ENCODE data around the gene PDE11A.

DNA sequence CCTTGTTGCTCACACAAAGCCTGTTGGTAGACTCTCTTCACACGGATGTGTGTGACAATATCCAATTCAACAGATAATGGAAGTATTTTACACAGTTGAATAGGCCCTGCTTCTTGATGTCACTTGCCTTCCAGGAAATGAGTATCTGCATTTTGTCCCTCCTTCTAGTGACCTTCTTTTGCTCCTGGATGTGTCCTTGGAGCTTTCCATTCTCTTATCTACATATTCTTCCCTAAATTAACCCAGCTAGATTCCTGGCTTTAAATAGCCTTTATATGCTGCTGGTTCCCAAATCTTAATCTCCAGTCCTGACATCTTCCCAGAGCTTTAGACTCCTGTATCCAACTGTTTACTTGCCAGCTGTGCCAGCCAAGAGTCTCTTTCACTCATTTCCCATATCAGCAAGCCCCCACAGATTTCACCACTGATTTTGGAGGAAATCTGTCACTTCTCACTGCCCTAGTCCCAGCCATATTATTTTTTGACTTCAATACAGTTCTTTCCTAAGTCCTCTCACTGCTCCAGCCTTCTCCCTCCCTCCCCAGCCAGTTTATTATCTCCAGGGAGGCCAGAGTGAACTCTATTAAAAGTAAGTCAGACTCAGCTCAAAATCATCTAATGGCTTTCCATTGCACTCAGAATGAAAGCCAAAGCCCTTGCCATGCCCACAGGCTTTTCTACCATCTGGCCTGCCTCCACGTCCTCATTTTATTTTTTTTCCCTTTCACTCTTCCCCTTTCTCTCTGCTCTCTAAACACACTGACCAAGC is 170.0 kb downstream of the PDE11A start:
- TF ChIP-seq, protein P1, sequence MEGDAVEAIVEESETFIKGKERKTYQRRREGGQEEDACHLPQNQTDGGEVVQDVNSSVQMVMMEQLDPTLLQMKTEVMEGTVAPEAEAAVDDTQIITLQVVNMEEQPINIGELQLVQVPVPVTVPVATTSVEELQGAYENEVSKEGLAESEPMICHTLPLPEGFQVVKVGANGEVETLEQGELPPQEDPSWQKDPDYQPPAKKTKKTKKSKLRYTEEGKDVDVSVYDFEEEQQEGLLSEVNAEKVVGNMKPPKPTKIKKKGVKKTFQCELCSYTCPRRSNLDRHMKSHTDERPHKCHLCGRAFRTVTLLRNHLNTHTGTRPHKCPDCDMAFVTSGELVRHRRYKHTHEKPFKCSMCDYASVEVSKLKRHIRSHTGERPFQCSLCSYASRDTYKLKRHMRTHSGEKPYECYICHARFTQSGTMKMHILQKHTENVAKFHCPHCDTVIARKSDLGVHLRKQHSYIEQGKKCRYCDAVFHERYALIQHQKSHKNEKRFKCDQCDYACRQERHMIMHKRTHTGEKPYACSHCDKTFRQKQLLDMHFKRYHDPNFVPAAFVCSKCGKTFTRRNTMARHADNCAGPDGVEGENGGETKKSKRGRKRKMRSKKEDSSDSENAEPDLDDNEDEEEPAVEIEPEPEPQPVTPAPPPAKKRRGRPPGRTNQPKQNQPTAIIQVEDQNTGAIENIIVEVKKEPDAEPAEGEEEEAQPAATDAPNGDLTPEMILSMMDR (IDR thresholded peaks at IDR 0.05), result no peak
- TF ChIP-seq ZFX (IDR thresholded peaks at IDR 0.05; ENCODE audit: borderline replicate concordance), result no peak
